HepG2 (cell line): ENCODE results near the gene PSKH1.

Source experiments
- CTCF ChIP-seq: sonication (generic); formaldehyde crosslinking; IDR thresholded peaks from 2 replicates; pipeline ENCODE4 v1.5.0; 2020; ENCODE audit warnings: mild to moderate bottlenecking, missing genetic modification reagents, moderate library complexity
- ELK4 ChIP-seq: sonication (generic); formaldehyde crosslinking; IDR thresholded peaks from 2 replicates; pipeline ENCODE4 v1.9.0; 2021; ENCODE audit warnings: missing genetic modification reagents, borderline replicate concordance
- HMGXB4 ChIP-seq, 2 experiments: sonication (generic) in 1 of 2; formaldehyde crosslinking in 1 of 2; IDR thresholded peaks; 2 replicates each; pipeline versions ENCODE4 v1.4.0 to v1.6.1; 2018 to 2020; ENCODE audit warnings: missing genetic modification reagents in 2 of 2, borderline replicate concordance in 1 of 2, low read depth in 1 of 2, mild to moderate bottlenecking in 1 of 2, missing biosample characterization in 1 of 2
- POLR2AphosphoS5 ChIP-seq: IDR thresholded peaks from 2 replicates; pipeline ENCODE4 v1.6.1; 2012; ENCODE audit warnings: low read depth, low read length
- ZBTB43 ChIP-seq: sonication (generic); formaldehyde crosslinking; conservative IDR thresholded peaks from 2 replicates; pipeline ENCODE4 v1.4.0; 2020; ENCODE audit warnings: missing genetic modification reagents
- ZNF501 ChIP-seq: sonication (generic); formaldehyde crosslinking; IDR thresholded peaks from 2 replicates; pipeline ENCODE4 v1.5.1; 2020; ENCODE audit warnings: mild to moderate bottlenecking, moderate library complexity, missing genetic modification reagents

- TF ChIP-seq CTCF, result no peak
- no peak for TF ChIP-seq POLR2AphosphoS5
- TF ChIP-seq ZBTB43, result no peak
- TF ChIP-seq ZNF501 (CRISPR knock-in tag), result no peak
- peak in 1 of 2 experiments; percentile 40; a peak in 2 of 4 replicates for TF ChIP-seq HMGXB4 (CRISPR knock-in tag; IDR thresholded peaks at IDR 0.05; ENCODE audit: borderline replicate concordance in 1 of 2, low read depth in 1 of 2)
- no peak for TF ChIP-seq ELK4
These were observed 9.7 kb upstream of the PSKH1 start for GRCh38 chr16:67883146-67883871.
